OCI-LY3 (cell line): Measurements from ENCODE around the gene CELA1.

Experiments
- H2AFZ ChIP-seq: fragments of 200-600, 300-600 bp; shearing (Covaris generic); 2 replicates; pipeline ENCODE4 v1.6.0; 2014; ENCODE audit warnings: antibody characterized with exemption, low read depth, low read length
- H3K27ac ChIP-seq: fragments of 200-600, 300-600 bp; sonication (generic); 2 replicates; pipeline ENCODE4 v1.5.1; 2014; ENCODE audit warnings: mild to moderate bottlenecking, low read length, moderate library complexity, mixed read lengths
- H3K27me3 ChIP-seq: fragments of 200-600, 300-600 bp; sonication (generic); 2 replicates; pipeline ENCODE4 v1.6.1; 2014; ENCODE audit warnings: low read depth, low read length, mixed read lengths
- H3K36me3 ChIP-seq: fragments of 200-600, 300-600 bp; sonication (generic); replicated peaks from 2 replicates; pipeline ENCODE3; 2014; ENCODE audit warnings: low read depth, low read length, mixed read lengths
- H3K4me1 ChIP-seq: fragments of 300-600, 200-600 bp; sonication (generic); 2 replicates; pipeline ENCODE4 v1.6.1; 2014; ENCODE audit warnings: low read length, mixed read lengths
- H3K4me2 ChIP-seq: fragments of 200-600, 300-600 bp; sonication (generic); 2 replicates; pipeline ENCODE4 v1.6.1; 2014; ENCODE audit warnings: low read length, mixed read lengths
- H3K4me3 ChIP-seq: fragments of 300-600, 200-600 bp; sonication (generic); 2 replicates; pipeline ENCODE4 v1.5.1; 2014; ENCODE audit warnings: antibody characterized with exemption, mild to moderate bottlenecking, low read length, moderate library complexity
- H3K79me2 ChIP-seq: fragments of 300-600, 200-600 bp; shearing (Covaris generic); 2 replicates; pipeline ENCODE4 v1.6.1; 2014; ENCODE audit warnings: mild to moderate bottlenecking, low read length, mixed read lengths
- H3K9ac ChIP-seq: fragments of 300-600, 200-600 bp; shearing (Covaris generic); 2 replicates; pipeline ENCODE4 v1.6.0; 2014; ENCODE audit warnings: mild to moderate bottlenecking, low read length, moderate library complexity
- H3K9me3 ChIP-seq: fragments of 200-600, 300-600 bp; shearing (Covaris generic); 2 replicates; pipeline ENCODE4 v1.6.1; 2014; ENCODE audit warnings: low read length, mixed read lengths; ENCODE audit not compliant: insufficient read depth
- H4K20me1 ChIP-seq: fragments of 200-600, 300-600 bp; sonication (generic); 2 replicates; pipeline ENCODE4 v1.6.1; 2016; ENCODE audit warnings: low read length, mixed read lengths; ENCODE audit not compliant: insufficient read depth
- CTCF ChIP-seq: fragments of 200-600, 300-600 bp; sonication (generic); IDR thresholded peaks from 2 replicates; pipeline ENCODE4 v1.5.1; 2014; ENCODE audit warnings: antibody characterized with exemption, low read length, low read depth
- EZH2phosphoT487 ChIP-seq: fragments of 200-600 bp; shearing (Covaris generic); IDR thresholded peaks from 2 replicates; pipeline ENCODE4 v1.6.1; 2018; ENCODE audit warnings: antibody characterized with exemption, mixed run types, low read depth

Gene CELA1

GRCh38 chr12:51359851-51360250, 13.4 kb upstream of the CELA1 start:
- H3K79me2 ChIP-seq, result no peaks in the 10 kb centered on the region
- H2AFZ ChIP-seq, result no peak overlapping the region
- H3K27ac ChIP-seq, result no peak overlapping the region
- no peak overlapping the region for H3K4me3 ChIP-seq
- H3K9me3 ChIP-seq, result no peaks in the 10 kb centered on the region
- peaks cover 53% of the 10 kb centered on the region for H3K4me1 ChIP-seq
- TF ChIP-seq CTCF, result no peak
- TF ChIP-seq EZH2phosphoT487, result no peak
- H3K4me2 ChIP-seq, result no peak overlapping the region
- peaks cover 79% of the 10 kb centered on the region for H3K36me3 ChIP-seq
- H4K20me1 ChIP-seq, result no peaks in the 10 kb centered on the region
- H3K27me3 ChIP-seq, result no peaks in the 10 kb centered on the region
- no peak overlapping the region for H3K9ac ChIP-seq

- Histone ChIP-seq H2AFZ (no peak overlapping the region), H3K27ac (peak overlapping the region; percentile 94), H4K20me1 (no peaks in the 10 kb centered on the region), H3K4me3 (no peak overlapping the region), H3K36me3 (peaks cover 74% of the 10 kb centered on the region), H3K9me3 (no peaks in the 10 kb centered on the region), H3K27me3 (no peaks in the 10 kb centered on the region), H3K9ac (no peak overlapping the region; the same call in 1 of the 2 replicates), H3K4me2 (peak overlapping the region; percentile 12; the same call in 1 of the 2 replicates), H3K79me2 (no peaks in the 10 kb centered on the region), H3K4me1 (peaks cover 53% of the 10 kb centered on the region)
- TF ChIP-seq EZH2phosphoT487, result no peak
- TF ChIP-seq CTCF, result no peak
Measured at GRCh38 chr12:51358496-51358895, 12.0 kb upstream of the CELA1 start.

GRCh38 chr12:51357374-51358047, 11.0 kb upstream of the CELA1 start:
- H3K36me3 ChIP-seq, result peaks cover 70% of the 10 kb centered on the region
- no peaks in the 10 kb centered on the region for H3K79me2 ChIP-seq
- H3K9ac ChIP-seq, result peak overlapping the region; percentile 61
- TF ChIP-seq CTCF (no peak), EZH2phosphoT487 (no peak)
- H3K9me3 ChIP-seq, result no peaks in the 10 kb centered on the region
- H2AFZ ChIP-seq, result no peak overlapping the region
- peaks cover 53% of the 10 kb centered on the region for H3K4me1 ChIP-seq
- H3K27ac ChIP-seq, result peak overlapping the region; percentile 94
- H4K20me1 ChIP-seq, result no peaks in the 10 kb centered on the region
- peak overlapping the region; percentile 34; the same call in 1 of the 2 replicates for H3K4me3 ChIP-seq
- peak overlapping the region; percentile 70 for H3K4me2 ChIP-seq
- no peaks in the 10 kb centered on the region for H3K27me3 ChIP-seq

- H3K9me3 ChIP-seq, result no peaks in the 10 kb centered on the region
- no peak overlapping the region for H3K4me3 ChIP-seq
- peaks cover 37% of the 10 kb centered on the region for H3K36me3 ChIP-seq
- H3K27me3 ChIP-seq, result no peaks in the 10 kb centered on the region
- no peak overlapping the region for H3K27ac ChIP-seq
- no peaks in the 10 kb centered on the region for H3K79me2 ChIP-seq
- no peak overlapping the region for H2AFZ ChIP-seq
- no peak for TF ChIP-seq EZH2phosphoT487
- peak; percentile 85 for TF ChIP-seq CTCF
- no peak overlapping the region for H3K4me2 ChIP-seq
- no peak overlapping the region; the same call in 1 of the 2 replicates for H3K9ac ChIP-seq
- H4K20me1 ChIP-seq, result no peaks in the 10 kb centered on the region
- H3K4me1 ChIP-seq, result peaks cover 31% of the 10 kb centered on the region
Measured at GRCh38 chr12:51351913-51352532, 5.5 kb upstream of the CELA1 start.
